Measurements from ENCODE around the gene TRIM34. TPM values are rescaled to one million over a fixed set of nuclear protein-coding genes. Genes with fewer than 3 reads are reported as not detected.
"Not testable (repeated sequence)": the region's sequence is repeated elsewhere in the genome, so short reads cannot be mapped to it uniquely, and the experiment has no call there.

The TRIM34 gene
- total and polyA plus RNA-seq, 8 donors, result 9.1 to 31.7 (median 21.8) TPM

- H3K9me3 ChIP-seq, result no peaks in the 10 kb centered on the region
- peak within 1 kb of the TSS; percentile 42 to 78 for H3K27ac ChIP-seq
- ATAC-seq (peak; percentile 61), DNase-seq (peak in 3 of 4 donors; percentile 55 to 88 (median 64))
- H3K27me3 ChIP-seq, result no peaks in the 10 kb centered on the region
- intact Hi-C loops (cut with DNase I), result no loop called here
- peaks cover 8 to 16% of the 10 kb centered on the region in 2 donors for H3K4me1 ChIP-seq
- H3K36me3 ChIP-seq, result no peaks in the 10 kb centered on the region
- TF ChIP-seq CTCF (IDR thresholded peaks at IDR 0.05), result no peak
- H3K4me3 ChIP-seq, result peak within 1 kb of the TSS; percentile 37 to 49
Measured at GRCh38 chr11:5596607-5597201, 28.1 kb upstream of the TRIM34 start, which contains the start of gene TRIM6. TSS of gene TRIM6 (plus strand) at chr11:5596637. CDS start at chr11:5596898, 261 bp downstream.

- peaks cover 8 to 16% of the 10 kb centered on the region in 2 donors for H3K4me1 ChIP-seq
- TF ChIP-seq CTCF (IDR thresholded peaks at IDR 0.05), result no peak
- no peaks in the 10 kb centered on the region for H3K27me3 ChIP-seq
- DNase-seq (no peak), ATAC-seq (no peak)
- intact Hi-C loops (cut with DNase I), result no loop called here
- H3K9me3 ChIP-seq, result no peaks in the 10 kb centered on the region
- H3K4me3 ChIP-seq, result no peak overlapping the region
- H3K27ac ChIP-seq, result no peak overlapping the region
- no peaks in the 10 kb centered on the region for H3K36me3 ChIP-seq
Measured at GRCh38 chr11:5597953-5598352, 26.8 kb upstream of the TRIM34 start.

- no peaks in the 10 kb centered on the region for H3K9me3 ChIP-seq
- no peaks in the 10 kb centered on the region for H3K27me3 ChIP-seq
- intact Hi-C loops (cut with DNase I), result no loop called here
- peaks cover 8 to 16% of the 10 kb centered on the region in 2 donors for H3K4me1 ChIP-seq
- peaks cover 0 to 4% of the 10 kb centered on the region in 2 donors for H3K36me3 ChIP-seq
- ATAC-seq (peak; percentile 93), DNase-seq (peak; percentile 51 to 85 (median 78))
- H3K27ac ChIP-seq, result peak overlapping the region in 1 of 2 donors; percentile 53
- peak; percentile 69 to 81 for TF ChIP-seq CTCF (IDR thresholded peaks at IDR 0.05)
- no peak overlapping the region for H3K4me3 ChIP-seq
Measured at GRCh38 chr11:5600374-5600851, 24.4 kb upstream of the TRIM34 start.

- H3K27ac ChIP-seq; DNase-seq; H3K9me3 ChIP-seq; H3K4me3 ChIP-seq; ATAC-seq; H3K36me3 ChIP-seq; intact Hi-C loops (cut with DNase I); H3K27me3 ChIP-seq: not testable (repeated sequence)
- H3K4me1 ChIP-seq, result peaks cover 0 to 10% of the 10 kb centered on the region in 2 donors
Measured at GRCh38 chr11:5602791-5603190, 22.0 kb upstream of the TRIM34 start.

GRCh38 chr11:5603326-5603725 lies 21.5 kb upstream of the TRIM34 start:
- peaks cover 0 to 4% of the 10 kb centered on the region in 2 donors for H3K36me3 ChIP-seq
- no peaks in the 10 kb centered on the region for H3K27me3 ChIP-seq
- no peak for TF ChIP-seq CTCF (IDR thresholded peaks at IDR 0.05)
- H3K27ac ChIP-seq, result no peak overlapping the region
- peaks cover 0 to 5% of the 10 kb centered on the region in 2 donors for H3K4me1 ChIP-seq
- DNase-seq, result no peak
- intact Hi-C loops (cut with DNase I), result no loop called here
- no peak for ATAC-seq
- H3K4me3 ChIP-seq, result no peak overlapping the region
- no peaks in the 10 kb centered on the region for H3K9me3 ChIP-seq

Measured in left lung (tissue), 10 donors.